GM12892 (cell line): Measurements from ENCODE around the gene COTL1.

Experiments used
- POLR2A ChIP-seq: IDR thresholded peaks from 2 replicates; pipeline ENCODE4 v1.6.1; 2011; ENCODE audit warnings: low read depth, low read length, control low read depth
- POLR2AphosphoS5 ChIP-seq: IDR thresholded peaks from 2 replicates; pipeline ENCODE4 v1.6.1; 2011; ENCODE audit warnings: low read depth, low read length, control low read depth
- TAF1 ChIP-seq: IDR thresholded peaks from 2 replicates; pipeline ENCODE4 v1.6.1; 2011; ENCODE audit warnings: low read depth, mild to moderate bottlenecking, control low read depth, low read length, borderline replicate concordance

DNA sequence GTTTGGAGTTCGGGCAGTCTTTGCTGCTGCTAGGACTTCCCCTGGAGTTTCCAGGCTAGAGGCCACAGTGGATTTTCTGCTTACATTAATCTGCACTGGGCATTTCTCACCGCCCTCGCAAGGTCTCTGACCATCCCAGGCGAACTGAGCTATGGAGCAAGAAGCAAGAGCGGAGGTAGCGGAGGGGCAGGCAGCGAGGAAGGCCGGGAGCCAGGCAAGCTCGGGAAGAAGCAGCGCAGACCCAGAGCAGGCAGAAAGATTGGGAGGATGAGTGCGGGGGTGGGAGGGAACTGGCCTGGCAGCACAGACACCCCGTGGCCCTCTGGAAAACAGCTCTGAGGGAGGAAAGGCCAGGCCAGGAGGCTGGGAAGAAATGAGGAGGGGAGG lies 3.8 kb downstream of the COTL1 start:
- TF ChIP-seq POLR2A (no peak), POLR2AphosphoS5 (no peak), TAF1 (no peak)
